Activated CD8-positive, alpha-beta T cell treated with anti-CD3 and anti-CD28 coated beads for 36 hours (primary cell): ENCODE results near the gene ACTG2. TPM values are rescaled to one million over a fixed set of nuclear protein-coding genes. Genes with fewer than 3 reads are reported as not detected.

Experiments
- ATAC-seq: fragments of 200-7000 bp; cut with Tn5 transposase; one replicate; pipeline ENCODE4 v1.10.0; 2021; ENCODE audit warnings: mild to moderate bottlenecking, moderate library complexity
- CTCF ChIA-PET: fragments of 350-600 bp; sonication (Branson Sonifier 250); formaldehyde crosslinking; loops from one replicate; lab custom pipeline; 2021; ENCODE audit warnings: antibody characterized with exemption; lab: Charles Lee
- POLR2A ChIA-PET: fragments of 350-600 bp; sonication (Branson Sonifier 250); formaldehyde crosslinking; loops from one replicate; lab custom pipeline; 2021; ENCODE audit warnings: antibody characterized with exemption; lab: Charles Lee
- DNase-seq: peaks from one replicate; pipeline ENCODE4 v3.0.0-alpha.2; 2020
- H3K27ac Mint-ChIP-seq: one replicate; pipeline ENCODE4 v1.8.0; 2021; ENCODE audit warnings: mild to moderate bottlenecking, mixed read lengths
- H3K27me3 Mint-ChIP-seq: one replicate; pipeline ENCODE4 v1.8.0; 2021; ENCODE audit warnings: mixed read lengths
- H3K36me3 Mint-ChIP-seq: one replicate; pipeline ENCODE4 v1.8.0; 2021; ENCODE audit warnings: low read depth, mixed read lengths
- H3K4me1 Mint-ChIP-seq: one replicate; pipeline ENCODE4 v1.8.0; 2021; ENCODE audit warnings: low read depth, mixed read lengths
- H3K4me3 Mint-ChIP-seq: one replicate; pipeline ENCODE4 v1.8.0; 2021; ENCODE audit warnings: mild to moderate bottlenecking, moderate library complexity, mixed read lengths
- H3K9me3 Mint-ChIP-seq: one replicate; pipeline ENCODE4 v1.8.0; 2021; ENCODE audit warnings: mixed read lengths
- intact Hi-C: fragments of 100-400 bp; cut with micrococcal nuclease; formaldehyde crosslinking; loops from one replicate; pipeline ENCODE4 v1.10.0; 2022
- total RNA-seq, 2 experiments: library from RNA; stranded (reverse); gene quantifications; one replicate each; pipeline ENCODE4 v1.2.3, GENCODE V29; 2021
- TF ChIP-seq, protein P1 (sequence below): fragments of 200-600 bp; IDR thresholded peaks from one replicate; pipeline ENCODE4 v1.8.0; 2022; ENCODE audit warnings: antibody characterized with exemption, mild to moderate bottlenecking

The ACTG2 gene
- total RNA-seq, 2 experiments from 2014 or later = 0.11 to 0.27 TPM

GRCh38 chr2:73927344-73927743 lies 34.5 kb downstream of the ACTG2 start:
- Mint-ChIP-seq H3K9me3 (no peaks in the 10 kb centered on the region), H3K27ac (peak overlapping the region; percentile 96), H3K4me3 (peak overlapping the region; percentile 93), H3K27me3 (no peaks in the 10 kb centered on the region), H3K4me1 (peaks cover 55% of the 10 kb centered on the region), H3K36me3 (peaks cover 34% of the 10 kb centered on the region)
- no peak for ATAC-seq
- POLR2A ChIA-PET = interaction anchor here (0.6 to 1.0 kb wide), 5 partner anchors 10 to 60 kb away, joined by 3 to 4 read pairs (median 3); partner anchors contain the start of gene ACTG2
- intact Hi-C loops = loop anchor here (5.0 kb wide), 1 partner anchor 50 kb away; no protein-coding TSS in a partner anchor
- TF ChIP-seq, protein P1, sequence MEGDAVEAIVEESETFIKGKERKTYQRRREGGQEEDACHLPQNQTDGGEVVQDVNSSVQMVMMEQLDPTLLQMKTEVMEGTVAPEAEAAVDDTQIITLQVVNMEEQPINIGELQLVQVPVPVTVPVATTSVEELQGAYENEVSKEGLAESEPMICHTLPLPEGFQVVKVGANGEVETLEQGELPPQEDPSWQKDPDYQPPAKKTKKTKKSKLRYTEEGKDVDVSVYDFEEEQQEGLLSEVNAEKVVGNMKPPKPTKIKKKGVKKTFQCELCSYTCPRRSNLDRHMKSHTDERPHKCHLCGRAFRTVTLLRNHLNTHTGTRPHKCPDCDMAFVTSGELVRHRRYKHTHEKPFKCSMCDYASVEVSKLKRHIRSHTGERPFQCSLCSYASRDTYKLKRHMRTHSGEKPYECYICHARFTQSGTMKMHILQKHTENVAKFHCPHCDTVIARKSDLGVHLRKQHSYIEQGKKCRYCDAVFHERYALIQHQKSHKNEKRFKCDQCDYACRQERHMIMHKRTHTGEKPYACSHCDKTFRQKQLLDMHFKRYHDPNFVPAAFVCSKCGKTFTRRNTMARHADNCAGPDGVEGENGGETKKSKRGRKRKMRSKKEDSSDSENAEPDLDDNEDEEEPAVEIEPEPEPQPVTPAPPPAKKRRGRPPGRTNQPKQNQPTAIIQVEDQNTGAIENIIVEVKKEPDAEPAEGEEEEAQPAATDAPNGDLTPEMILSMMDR = no peak
- CTCF ChIA-PET = interaction anchor here (1.0 to 1.2 kb wide), 2 partner anchors 19 to 100 kb away, joined by 3 to 4 read pairs; no protein-coding TSS in a partner anchor
- no peak for DNase-seq

DNA sequence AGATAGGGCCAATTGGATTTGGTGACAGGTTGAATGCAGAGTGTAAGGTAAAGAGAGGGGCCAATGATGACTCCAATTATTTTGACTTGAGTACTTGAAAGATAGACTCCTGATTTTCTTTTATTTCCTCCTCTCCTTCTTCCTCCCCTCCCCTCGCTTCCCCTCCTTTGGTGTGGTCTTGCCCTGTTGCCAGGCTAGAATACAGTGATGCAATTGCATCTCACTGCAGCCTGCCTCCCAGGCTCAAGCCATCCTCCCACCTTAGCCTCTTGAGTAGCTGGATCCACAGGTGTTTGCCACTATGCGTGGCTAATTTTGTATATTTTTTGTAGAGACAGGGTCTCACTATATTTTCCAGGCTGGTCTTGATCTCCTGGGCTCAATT lies 36.1 kb downstream of the ACTG2 start:
- H3K4me1 Mint-ChIP-seq = peaks cover 67% of the 10 kb centered on the region
- peak overlapping the region; percentile 93 for H3K4me3 Mint-ChIP-seq
- ChIA-PET CTCF (interaction anchor here (1.2 to 3.0 kb wide), 2 partner anchors 37 to 59 kb away, joined by 3 to 9 read pairs; no protein-coding TSS in a partner anchor), POLR2A (interaction anchor here (1.3 to 1.4 kb wide), 2 partner anchors 10 to 57 kb away, joined by 4 to 5 read pairs; no protein-coding TSS in a partner anchor)
- H3K9me3 Mint-ChIP-seq = no peaks in the 10 kb centered on the region
- no peak for ATAC-seq
- DNase-seq = no peak
- H3K27ac Mint-ChIP-seq = peak overlapping the region; percentile 87
- TF ChIP-seq, protein P1 = no peak
- H3K36me3 Mint-ChIP-seq = peaks cover 46% of the 10 kb centered on the region
- intact Hi-C loops = loop anchor here (5.0 kb wide), 1 partner anchor 48 kb away; no protein-coding TSS in a partner anchor
- no peaks in the 10 kb centered on the region for H3K27me3 Mint-ChIP-seq

DNA sequence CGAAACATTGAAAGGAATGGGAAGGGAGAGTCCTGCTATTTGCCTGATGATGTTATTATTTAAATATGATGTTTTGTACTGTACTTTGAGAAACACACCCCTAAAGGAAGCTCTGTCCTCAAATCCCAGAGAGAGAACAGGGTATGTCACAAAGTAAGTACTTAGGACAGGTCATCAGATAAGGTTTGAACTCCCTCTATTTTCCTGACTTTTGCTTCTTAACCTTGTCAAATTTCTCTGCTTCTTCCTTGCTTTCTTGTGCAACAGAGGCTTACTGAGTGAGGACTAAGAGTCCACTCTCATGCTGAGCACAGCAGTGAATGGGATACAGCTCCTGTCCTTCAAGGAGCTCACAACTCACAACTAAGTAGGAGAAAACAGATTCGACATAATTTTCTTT lies 37.6 kb downstream of the ACTG2 start:
- Mint-ChIP-seq H3K4me3 (no peak overlapping the region), H3K9me3 (no peaks in the 10 kb centered on the region), H3K27me3 (no peaks in the 10 kb centered on the region), H3K27ac (no peak overlapping the region), H3K36me3 (peaks cover 49% of the 10 kb centered on the region), H3K4me1 (peaks cover 72% of the 10 kb centered on the region)
- ATAC-seq (no peak), DNase-seq (no peak)
- ChIA-PET CTCF (interaction anchor here (1.2 to 3.0 kb wide), 4 partner anchors 34 to 71 kb away, joined by 3 to 9 read pairs (median 4); no protein-coding TSS in a partner anchor), POLR2A (interaction anchor here (1.2 to 1.3 kb wide), 3 partner anchors 54 to 65 kb away, joined by 3 to 5 read pairs (median 3); partner anchors contain the start of gene TET3)
- TF ChIP-seq, protein P1 = no peak
- intact Hi-C loops = no loop called here

GRCh38 chr2:73931531-73932500 lies 39.0 kb downstream of the ACTG2 start:
- Mint-ChIP-seq H3K9me3 (no peaks in the 10 kb centered on the region), H3K27me3 (no peaks in the 10 kb centered on the region), H3K4me1 (peaks cover 76% of the 10 kb centered on the region), H3K36me3 (peaks cover 60% of the 10 kb centered on the region), H3K27ac (peak overlapping the region; percentile 89), H3K4me3 (peak overlapping the region; percentile 46)
- ChIA-PET POLR2A (interaction anchor here (0.6 to 1.5 kb wide), 3 partner anchors 17 to 177 kb away, joined by 3 to 4 read pairs (median 4); no protein-coding TSS in a partner anchor), CTCF (interaction anchor here (1.2 to 3.0 kb wide), 5 partner anchors 56 to 216 kb away, joined by 3 to 9 read pairs (median 6); partner anchors contain the start of gene BOLA3)
- ATAC-seq (peak; percentile 92), DNase-seq (peak; percentile 76)
- TF ChIP-seq, protein P1 = no peak
- intact Hi-C loops = no loop called here
